Neural progenitor cell (in vitro differentiated cells): ENCODE measurements around the gene INTU. TPM values are rescaled to one million over a fixed set of nuclear protein-coding genes. Genes with fewer than 3 reads are reported as not detected.

ENCODE experiments used
- DNase-seq: peaks from one replicate; pipeline ENCODE4 v3.0.0-alpha.2; 2016; ENCODE audit warnings: low spot score
- H2AFZ ChIP-seq: fragments of 200-600 bp; sonication (generic); replicated peaks from 2 replicates; pipeline ENCODE4 v1.6.1; 2016; ENCODE audit warnings: antibody characterized with exemption
- H3F3A ChIP-seq: fragments of 200-600 bp; sonication (generic); 2 replicates; pipeline ENCODE4 v1.6.1; 2016; ENCODE audit warnings: antibody characterized with exemption, low read depth
- H3K27ac ChIP-seq: fragments of 200-600 bp; sonication (generic); 2 replicates; pipeline ENCODE4 v1.5.1; 2016; ENCODE audit warnings: mild to moderate bottlenecking
- H3K27me3 ChIP-seq: fragments of 200-600 bp; sonication (generic); 2 replicates; pipeline ENCODE4 v1.6.1; 2016; ENCODE audit warnings: mild to moderate bottlenecking, moderate library complexity
- H3K36me3 ChIP-seq: fragments of 200-600 bp; sonication (generic); 2 replicates; pipeline ENCODE4 v1.5.1; 2016
- H3K4me1 ChIP-seq: fragments of 200-600 bp; sonication (generic); 2 replicates; pipeline ENCODE4 v1.6.1; 2016; ENCODE audit warnings: mixed run types
- H3K4me2 ChIP-seq: fragments of 200-600 bp; sonication (generic); 2 replicates; pipeline ENCODE4 v1.6.1; 2016
- H3K4me3 ChIP-seq: fragments of 200-600 bp; sonication (generic); 2 replicates; pipeline ENCODE4 v1.5.1; 2016
- H3K79me2 ChIP-seq: fragments of 200-600 bp; sonication (generic); 2 replicates; pipeline ENCODE4 v1.6.1; 2016; ENCODE audit warnings: low read depth
- H3K9ac ChIP-seq: fragments of 200-600 bp; sonication (generic); 2 replicates; pipeline ENCODE4 v1.6.1; 2016
- H3K9me3 ChIP-seq: fragments of 200-600 bp; sonication (generic); 2 replicates; pipeline ENCODE4 v1.5.1; 2016; ENCODE audit warnings: low read depth
- H4K20me1 ChIP-seq: fragments of 200-600 bp; sonication (generic); 2 replicates; pipeline ENCODE4 v1.6.1; 2016; ENCODE audit warnings: low read depth
- H3K27ac Mint-ChIP-seq: 3 replicates; pipeline ENCODE4 v1.8.0; 2021; ENCODE audit warnings: mixed read lengths
- H3K27me3 Mint-ChIP-seq: 2 replicates; pipeline ENCODE4 v1.8.0; 2022; ENCODE audit warnings: low read depth, mild to moderate bottlenecking, inconsistent platforms, moderate library complexity, mixed read lengths; ENCODE audit not compliant: insufficient read depth
- H3K36me3 Mint-ChIP-seq: 3 replicates; pipeline ENCODE4 v1.8.0; 2021; ENCODE audit warnings: mixed read lengths
- H3K4me1 Mint-ChIP-seq: 3 replicates; pipeline ENCODE4 v1.8.0; 2021; ENCODE audit warnings: mixed read lengths
- H3K4me3 Mint-ChIP-seq: 3 replicates; pipeline ENCODE4 v1.8.0; 2021; ENCODE audit warnings: mild to moderate bottlenecking, moderate library complexity, mixed read lengths
- H3K9me3 Mint-ChIP-seq: 3 replicates; pipeline ENCODE4 v1.8.0; 2020; ENCODE audit warnings: mixed read lengths
- EZH2 ChIP-seq: fragments of 200-600 bp; sonication (generic); IDR thresholded peaks from 2 replicates; pipeline ENCODE4 v1.6.1; 2017; ENCODE audit warnings: antibody characterized with exemption, mild to moderate bottlenecking, moderate library complexity
- EZH2phosphoT487 ChIP-seq: fragments of 200-600 bp; sonication (generic); IDR thresholded peaks from 2 replicates; pipeline ENCODE4 v1.6.1; 2017; ENCODE audit warnings: antibody characterized with exemption
- total RNA-seq: library from RNA; depleted of rRNA; stranded (reverse); fragments of >200 nt; gene quantifications from 2 replicates; pipeline ENCODE4 v1.2.3, GENCODE V29; 2015; ENCODE audit warnings: low replicate concordance
- TF ChIP-seq, protein P1 (sequence below): fragments of 200-600 bp; sonication (generic); IDR thresholded peaks from 2 replicates; pipeline ENCODE4 v1.5.1; 2017; ENCODE audit warnings: antibody characterized with exemption, mild to moderate bottlenecking

Gene INTU
- total RNA-seq, 1 donor from 2014 or later: 31.2 TPM

DNA sequence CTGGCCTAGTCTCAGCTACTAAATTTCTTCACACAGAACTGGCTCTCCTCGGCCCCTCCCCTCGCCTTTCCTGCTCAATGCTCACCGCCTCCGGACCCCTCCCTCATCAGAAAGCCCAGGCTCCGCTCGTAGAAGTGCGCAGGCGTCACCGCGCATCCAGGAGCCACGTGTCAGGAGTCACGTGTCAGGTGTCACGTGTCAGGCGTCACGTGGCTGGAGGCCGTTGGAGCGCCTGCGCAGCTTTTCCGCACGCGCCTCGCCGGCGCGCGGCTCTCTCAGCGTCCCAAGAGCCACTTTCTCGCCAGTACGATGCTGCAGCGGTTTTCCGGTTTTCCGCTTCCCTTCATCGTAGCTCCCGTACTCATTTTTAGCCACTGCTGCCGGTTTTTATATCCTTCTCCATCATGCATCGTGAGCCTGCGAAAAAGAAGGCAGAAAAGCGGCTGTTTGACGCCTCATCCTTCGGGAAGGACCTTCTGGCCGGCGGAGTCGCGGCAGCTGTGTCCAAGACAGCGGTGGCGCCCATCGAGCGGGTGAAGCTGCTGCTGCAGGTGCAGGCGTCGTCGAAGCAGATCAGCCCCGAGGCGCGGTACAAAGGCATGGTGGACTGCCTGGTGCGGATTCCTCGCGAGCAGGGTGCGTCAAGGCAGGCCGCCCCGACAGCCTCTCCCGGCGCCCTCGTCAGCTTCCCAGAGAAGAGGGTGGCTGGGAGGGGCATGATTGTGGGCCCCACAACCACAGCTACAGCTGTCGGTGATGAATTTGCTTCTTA lies 97.6 kb downstream of the INTU start, which contains the start of gene SLC25A31:
SLC25A31 (plus strand) TSS at position 259 of the 772 bp plus-strand sequence; CDS start at position 405, 146 bp downstream.
- no peaks in the 10 kb centered on the region for H3F3A ChIP-seq
- Mint-ChIP-seq H3K4me1 (peaks cover 4% of the 10 kb centered on the region), H3K4me3 (no peak within 1 kb of the TSS), H3K27me3 (peaks cover 4% of the 10 kb centered on the region), H3K36me3 (peaks cover 3% of the 10 kb centered on the region), H3K9me3 (no peaks in the 10 kb centered on the region), H3K27ac (no peak within 1 kb of the TSS)
- no peaks in the 10 kb centered on the region for H3K27me3 ChIP-seq
- no peaks in the 10 kb centered on the region for H3K4me1 ChIP-seq
- H4K20me1 ChIP-seq: no peaks in the 10 kb centered on the region
- no peak within 1 kb of the TSS for H3K4me3 ChIP-seq
- H3K9me3 ChIP-seq: no peaks in the 10 kb centered on the region
- no peaks in the 10 kb centered on the region for H3K36me3 ChIP-seq
- no peak within 1 kb of the TSS for H3K27ac ChIP-seq
- no peak for TF ChIP-seq EZH2
- TF ChIP-seq, protein P1, sequence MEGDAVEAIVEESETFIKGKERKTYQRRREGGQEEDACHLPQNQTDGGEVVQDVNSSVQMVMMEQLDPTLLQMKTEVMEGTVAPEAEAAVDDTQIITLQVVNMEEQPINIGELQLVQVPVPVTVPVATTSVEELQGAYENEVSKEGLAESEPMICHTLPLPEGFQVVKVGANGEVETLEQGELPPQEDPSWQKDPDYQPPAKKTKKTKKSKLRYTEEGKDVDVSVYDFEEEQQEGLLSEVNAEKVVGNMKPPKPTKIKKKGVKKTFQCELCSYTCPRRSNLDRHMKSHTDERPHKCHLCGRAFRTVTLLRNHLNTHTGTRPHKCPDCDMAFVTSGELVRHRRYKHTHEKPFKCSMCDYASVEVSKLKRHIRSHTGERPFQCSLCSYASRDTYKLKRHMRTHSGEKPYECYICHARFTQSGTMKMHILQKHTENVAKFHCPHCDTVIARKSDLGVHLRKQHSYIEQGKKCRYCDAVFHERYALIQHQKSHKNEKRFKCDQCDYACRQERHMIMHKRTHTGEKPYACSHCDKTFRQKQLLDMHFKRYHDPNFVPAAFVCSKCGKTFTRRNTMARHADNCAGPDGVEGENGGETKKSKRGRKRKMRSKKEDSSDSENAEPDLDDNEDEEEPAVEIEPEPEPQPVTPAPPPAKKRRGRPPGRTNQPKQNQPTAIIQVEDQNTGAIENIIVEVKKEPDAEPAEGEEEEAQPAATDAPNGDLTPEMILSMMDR: no peak
- TF ChIP-seq EZH2phosphoT487: no peak
- H2AFZ ChIP-seq: no peak within 1 kb of the TSS
- H3K9ac ChIP-seq: no peak within 1 kb of the TSS
- DNase-seq: no peak
- H3K4me2 ChIP-seq: no peak within 1 kb of the TSS
- no peaks in the 10 kb centered on the region for H3K79me2 ChIP-seq

DNA sequence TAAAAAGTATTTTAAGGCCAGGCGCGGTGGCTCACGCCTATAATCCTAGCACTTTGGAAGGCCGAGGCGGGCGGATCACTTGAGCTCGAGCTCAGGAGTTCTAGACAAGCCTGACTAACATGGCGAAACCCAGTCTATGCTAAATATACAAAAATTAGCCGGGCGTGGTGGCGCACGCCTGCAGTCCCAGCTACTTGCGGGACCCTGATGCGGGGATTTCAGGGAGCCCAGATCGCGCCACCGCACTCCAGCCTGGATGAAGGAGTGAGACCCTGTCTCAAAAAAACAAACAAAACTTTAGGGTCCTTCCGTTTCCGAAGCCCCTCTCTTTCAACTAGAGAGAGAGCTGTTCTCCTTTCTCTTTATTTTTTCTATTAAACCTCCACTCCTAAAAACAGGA lies 98.6 kb downstream of the INTU start:
- H3K4me3 ChIP-seq: no peak overlapping the region
- Mint-ChIP-seq H3K4me3 (no peak overlapping the region), H3K9me3 (no peaks in the 10 kb centered on the region), H3K27me3 (peaks cover 4% of the 10 kb centered on the region), H3K4me1 (peaks cover 4% of the 10 kb centered on the region), H3K36me3 (peaks cover 3% of the 10 kb centered on the region), H3K27ac (no peak overlapping the region)
- no peak overlapping the region for H3K4me2 ChIP-seq
- TF ChIP-seq, protein P1: no peak
- TF ChIP-seq EZH2phosphoT487 (no peak), EZH2 (no peak)
- no peaks in the 10 kb centered on the region for H3K9me3 ChIP-seq
- H3K79me2 ChIP-seq: no peaks in the 10 kb centered on the region
- H3K27ac ChIP-seq: no peak overlapping the region
- no peak overlapping the region for H2AFZ ChIP-seq
- no peak overlapping the region for H3K9ac ChIP-seq
- no peaks in the 10 kb centered on the region for H3K4me1 ChIP-seq
- DNase-seq: no peak
- no peaks in the 10 kb centered on the region for H3K27me3 ChIP-seq
- no peaks in the 10 kb centered on the region for H4K20me1 ChIP-seq
- H3F3A ChIP-seq: no peaks in the 10 kb centered on the region
- no peaks in the 10 kb centered on the region for H3K36me3 ChIP-seq

DNA sequence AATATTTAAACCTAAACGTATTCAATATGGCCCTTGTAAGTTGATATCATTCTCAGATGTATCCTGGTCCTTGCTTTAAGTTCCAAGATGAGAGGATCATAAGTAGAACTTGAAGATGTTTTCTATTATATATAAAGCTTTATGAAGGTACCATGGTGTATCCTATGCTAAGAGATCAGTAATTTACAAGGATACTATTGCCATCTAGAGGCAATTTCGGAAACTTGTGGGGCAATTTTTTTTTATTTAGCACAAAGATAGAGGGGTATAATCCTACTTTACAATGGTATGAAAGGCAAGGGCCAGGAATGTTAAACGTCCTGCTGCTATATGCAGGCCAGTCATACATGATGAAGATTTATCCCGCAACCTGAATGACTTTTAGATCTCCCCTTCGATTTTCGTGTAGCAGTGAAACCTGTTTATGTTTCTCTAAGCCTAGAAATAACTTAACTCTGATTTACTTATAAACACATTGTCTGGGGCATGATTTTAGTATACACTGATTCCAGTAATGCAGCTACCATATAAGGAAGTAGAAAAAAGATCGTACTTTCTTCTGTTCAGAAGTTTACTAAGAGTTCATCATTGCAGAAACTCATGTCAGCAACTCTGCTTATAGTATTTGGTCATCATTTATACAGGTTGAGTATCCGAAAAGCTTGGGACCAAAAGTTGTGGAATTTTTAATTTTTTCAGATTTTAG lies 100.0 kb downstream of the INTU start:
- Histone ChIP-seq H3K4me1 (no peaks in the 10 kb centered on the region), H3K36me3 (no peaks in the 10 kb centered on the region), H3K27me3 (no peaks in the 10 kb centered on the region), H3K4me2 (no peak overlapping the region), H3K4me3 (no peak overlapping the region), H3K9me3 (no peaks in the 10 kb centered on the region), H4K20me1 (no peaks in the 10 kb centered on the region), H3F3A (no peaks in the 10 kb centered on the region), H3K27ac (no peak overlapping the region), H2AFZ (peak overlapping the region; percentile 11), H3K9ac (no peak overlapping the region), H3K79me2 (no peaks in the 10 kb centered on the region)
- Mint-ChIP-seq H3K27ac (no peak overlapping the region), H3K27me3 (peaks cover 4% of the 10 kb centered on the region), H3K36me3 (no peaks in the 10 kb centered on the region), H3K4me3 (no peak overlapping the region), H3K4me1 (peaks cover 4% of the 10 kb centered on the region), H3K9me3 (no peaks in the 10 kb centered on the region)
- DNase-seq: peak; percentile 53
- TF ChIP-seq, protein P1: peak; percentile 70
- TF ChIP-seq EZH2phosphoT487 (no peak), EZH2 (no peak)
